GM18505 (cell line): ENCODE results near the gene FDPS.
"Not testable (repeated sequence)": the region's sequence is repeated elsewhere in the genome, so short reads cannot be mapped to it uniquely, and the experiment has no call there.

Source experiments
- ATAC-seq: cut with Tn5 transposase; IDR thresholded peaks from one replicate; pipeline ENCODE4 v1.9.1; 2021; ENCODE audit not compliant: unreplicated experiment
- POLR2A ChIP-seq: IDR thresholded peaks from 4 replicates; pipeline ENCODE4 v1.6.1; 2011; ENCODE audit warnings: borderline replicate concordance; ENCODE audit not compliant: insufficient read depth, insufficient read length; ENCODE audit errors: extremely low read depth

Gene FDPS

DNA sequence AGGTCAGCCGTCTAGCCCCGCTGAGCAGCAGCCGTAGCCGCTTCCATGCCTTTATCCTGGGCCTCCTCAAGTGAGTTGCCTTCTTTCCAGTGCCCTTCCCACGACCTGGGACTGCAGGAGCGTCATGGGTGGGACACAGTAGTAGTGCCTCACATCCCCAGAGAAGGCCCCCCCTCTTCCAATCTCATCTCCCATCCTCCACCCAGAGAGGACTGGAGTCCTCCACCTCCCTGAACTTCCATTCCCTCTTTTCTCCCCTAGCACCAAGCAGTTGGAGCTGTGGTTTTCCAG, 16.9 kb downstream of the FDPS start:
- ATAC-seq: no peak
- no peak for TF ChIP-seq POLR2A

DNA sequence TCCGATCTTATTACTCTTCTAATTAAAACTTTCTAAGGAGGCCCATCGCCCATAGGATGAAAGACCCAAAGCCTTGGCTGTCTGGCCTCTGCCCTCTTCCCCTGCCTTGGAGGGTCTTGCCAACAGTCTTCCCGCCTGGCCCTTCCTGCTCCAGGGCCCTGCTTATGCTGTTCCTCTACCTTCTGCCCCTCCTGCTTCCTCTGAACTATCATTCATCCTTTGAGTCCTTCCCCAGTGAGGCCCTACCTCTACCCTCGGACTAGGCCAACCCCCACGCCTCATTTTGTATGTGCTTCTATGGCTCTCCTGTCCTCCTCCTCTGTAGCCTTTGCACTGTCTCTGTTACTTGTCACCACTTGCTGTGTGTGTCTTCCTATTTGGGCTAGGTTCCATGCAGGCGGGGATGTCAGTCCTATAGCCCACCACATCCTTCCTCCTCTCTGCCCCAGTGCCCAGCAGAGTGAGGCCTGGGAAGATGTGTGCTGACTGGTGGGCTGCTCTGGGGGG, 17.4 kb downstream of the FDPS start:
- no peak for ATAC-seq
- TF ChIP-seq POLR2A: no peak

DNA sequence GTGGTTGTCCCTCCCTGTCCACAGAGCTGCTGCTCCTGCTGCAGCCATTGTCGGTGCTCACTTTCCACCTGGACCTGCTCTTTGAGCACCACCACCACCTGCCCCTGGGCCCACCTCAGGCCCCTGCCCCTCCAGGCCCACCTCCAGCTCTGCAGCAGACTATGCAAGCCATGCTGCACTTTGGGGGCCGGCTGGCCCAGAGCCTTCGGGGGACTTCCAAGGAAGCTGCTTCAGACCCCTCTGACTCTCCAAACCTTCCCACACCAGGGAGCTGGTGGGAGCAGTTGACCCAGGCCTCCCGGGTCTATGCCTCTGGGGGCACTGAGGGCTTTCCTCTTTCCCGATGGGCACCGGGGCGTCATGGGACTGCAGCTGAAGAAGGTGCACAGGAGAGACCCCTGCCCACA, 18.0 kb downstream of the FDPS start:
- TF ChIP-seq POLR2A: no peak
- ATAC-seq: no peak

DNA sequence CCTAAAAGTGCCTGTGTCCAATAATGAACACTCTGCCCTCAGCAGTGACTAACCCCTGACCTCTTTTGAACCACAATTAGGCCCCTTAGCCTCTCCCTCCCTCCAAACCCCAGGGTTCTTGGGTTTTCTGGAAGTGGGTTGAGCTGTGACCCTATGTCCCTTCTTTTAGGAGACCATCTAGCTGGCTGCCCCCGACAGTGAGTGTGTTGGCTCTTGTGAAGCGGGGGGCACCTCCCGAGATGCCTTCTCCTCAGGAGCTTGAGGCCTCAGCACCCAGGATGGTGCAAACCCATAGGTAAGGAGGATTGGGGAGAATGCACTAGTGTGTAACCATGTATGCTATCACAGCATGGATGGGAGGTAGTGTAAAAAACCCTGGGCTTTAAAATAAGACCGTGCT, 19.3 kb downstream of the FDPS start:
- no peak for TF ChIP-seq POLR2A

DNA sequence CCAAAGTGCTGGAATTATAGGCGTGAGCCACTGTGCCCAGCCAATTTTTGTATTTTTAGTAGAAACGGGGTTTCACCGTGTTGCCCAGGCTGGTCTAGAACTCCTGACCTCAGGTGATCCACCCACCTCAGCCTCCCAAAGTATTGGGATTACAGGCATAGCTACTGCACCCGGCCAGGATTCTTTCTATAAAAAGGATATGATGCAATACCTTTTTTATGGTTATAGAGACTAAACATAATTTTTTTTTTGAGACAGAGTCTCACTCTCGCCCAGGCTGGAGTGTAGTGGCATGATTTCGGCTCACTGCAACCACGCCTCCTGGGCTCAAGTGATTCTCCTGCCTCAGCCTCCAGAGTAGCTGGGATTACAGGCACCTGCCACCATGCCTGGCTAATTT, 20.2 kb downstream of the FDPS start:
- ATAC-seq: not testable (repeated sequence)

More for the DNA sequence above, 19.3 kb downstream of the FDPS start:
- ATAC-seq: no peak

DNA sequence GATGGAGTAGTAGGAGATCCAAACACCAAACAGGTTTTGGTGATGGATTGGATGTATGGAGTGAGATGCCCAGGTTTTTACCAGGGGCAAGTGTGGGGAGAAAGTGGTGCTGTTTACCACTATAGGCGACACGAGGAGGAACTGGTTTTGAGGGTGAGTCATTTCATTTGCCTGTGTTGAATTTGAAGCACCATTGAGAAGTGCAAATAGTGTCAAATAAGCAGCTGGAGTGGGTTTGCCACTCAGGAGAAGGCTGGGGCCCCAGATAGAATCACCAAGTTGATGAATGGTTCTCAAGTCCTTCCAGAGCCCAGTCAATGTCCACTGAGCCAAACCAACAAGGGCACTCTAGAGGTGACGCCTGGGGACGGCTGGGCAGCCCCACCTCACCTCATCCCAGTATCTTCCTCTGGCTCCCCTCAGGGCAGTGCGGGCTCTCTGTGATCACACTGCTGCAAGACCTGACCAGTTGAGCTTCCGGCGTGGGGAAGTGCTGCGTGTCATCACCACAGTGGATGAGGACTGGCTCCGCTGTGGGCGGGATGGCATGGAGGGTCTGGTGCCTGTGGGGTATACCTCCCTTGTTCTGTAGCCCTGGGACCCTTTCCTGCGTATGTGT, 21.4 kb downstream of the FDPS start:
- no peak for TF ChIP-seq POLR2A

GRCh38 chr1:155334962-155335361, 26.3 kb downstream of the FDPS start:
- ATAC-seq: no peak
- no peak for TF ChIP-seq POLR2A

More for the DNA sequence above, 21.4 kb downstream of the FDPS start:
- no peak for ATAC-seq

GRCh38 chr1:155339515-155340097, 30.9 kb downstream of the FDPS start:
- ATAC-seq: no peak
- TF ChIP-seq POLR2A: no peak

- TF ChIP-seq POLR2A: no peak
These were observed 34.2 kb downstream of the FDPS start for GRCh38 chr1:155342842-155343241.

DNA sequence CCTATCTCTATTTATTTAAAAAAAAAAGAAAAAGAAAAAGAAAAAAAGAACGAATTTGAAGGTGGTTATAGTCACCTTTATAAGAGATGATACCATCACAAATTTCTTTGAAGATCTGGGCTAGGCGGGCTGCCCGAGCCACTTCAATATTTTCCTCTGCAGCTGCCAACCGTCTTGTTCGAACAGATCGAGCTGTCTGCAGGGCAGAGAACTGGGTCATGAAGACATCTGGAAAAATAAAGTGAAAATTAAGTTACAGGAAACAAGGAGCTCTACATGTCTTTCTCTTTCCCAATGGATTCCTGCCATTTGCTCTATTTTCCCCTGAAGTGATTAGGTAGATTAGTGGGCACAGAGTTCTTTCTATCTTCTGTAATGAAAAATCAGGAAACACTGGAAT, 44.0 kb downstream of the FDPS start:
- TF ChIP-seq POLR2A: no peak
- no peak for ATAC-seq

More at GRCh38 chr1:155342842-155343241, 34.2 kb downstream of the FDPS start:
- ATAC-seq: no peak

DNA sequence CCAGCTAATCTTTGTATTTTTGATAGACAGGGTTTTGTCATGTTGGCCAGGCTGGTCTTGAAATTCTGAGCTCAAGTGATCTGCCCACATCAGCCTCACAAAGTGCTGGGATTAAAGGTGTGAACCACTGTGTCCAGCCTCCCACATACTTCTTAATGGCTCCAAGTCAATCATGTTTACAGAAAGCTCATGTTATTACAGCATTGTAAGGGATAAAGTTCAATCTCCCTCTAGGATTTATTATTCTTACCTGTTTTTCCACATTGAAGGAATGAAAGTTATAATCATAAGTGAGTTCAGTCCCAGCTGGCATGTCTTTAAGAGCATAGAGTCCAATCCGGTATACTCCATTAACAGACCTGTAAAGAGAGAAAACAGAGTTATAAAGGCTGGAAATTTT, 51.4 kb downstream of the FDPS start:
- no peak for ATAC-seq

More for the DNA sequence above, 51.4 kb downstream of the FDPS start:
- no peak for TF ChIP-seq POLR2A
